ENCODE results near the gene ACVR1.
A peak's percentile ranks its signal among the peaks of the same experiment; 100 is the strongest.

ACVR1 gene

GRCh38 chr2:157837851-157838441 lies 38.2 kb downstream of the ACVR1 start:
- peak overlapping the region; percentile 67 for H3K4me3 Mint-ChIP-seq
- H3K4me1 Mint-ChIP-seq = peaks cover 54% of the 10 kb centered on the region
- peaks cover 9% of the 10 kb centered on the region for H3K36me3 Mint-ChIP-seq (ENCODE audit: low read depth)
- H3K27me3 Mint-ChIP-seq (ENCODE audit: low read depth, poor library complexity) = no peaks in the 10 kb centered on the region
- TF ChIP-seq CTCF (IDR thresholded peaks at IDR 0.05) = no peak
- DNase-seq = no peak
- H3K9me3 Mint-ChIP-seq = no peaks in the 10 kb centered on the region
- peak overlapping the region; percentile 62 for H3K27ac Mint-ChIP-seq

GRCh38 chr2:157836531-157836930 lies 39.6 kb downstream of the ACVR1 start:
- Mint-ChIP-seq H3K4me3 (no peak overlapping the region), H3K36me3 (ENCODE audit: low read depth) (peaks cover 9% of the 10 kb centered on the region), H3K9me3 (no peaks in the 10 kb centered on the region), H3K4me1 (peaks cover 54% of the 10 kb centered on the region), H3K27ac (peak overlapping the region; percentile 23), H3K27me3 (ENCODE audit: low read depth, poor library complexity) (no peaks in the 10 kb centered on the region)
- no peak for DNase-seq
- TF ChIP-seq CTCF (IDR thresholded peaks at IDR 0.05) = no peak

GRCh38 chr2:157835425-157835824 lies 40.7 kb downstream of the ACVR1 start:
- no peak for DNase-seq
- Mint-ChIP-seq H3K27ac (no peak overlapping the region), H3K27me3 (ENCODE audit: low read depth, poor library complexity) (no peaks in the 10 kb centered on the region)

GRCh38 chr2:157835006-157835405 lies 41.1 kb downstream of the ACVR1 start:
- Mint-ChIP-seq H3K27me3 (ENCODE audit: low read depth, poor library complexity) (no peaks in the 10 kb centered on the region), H3K27ac (no peak overlapping the region), H3K4me3 (no peak overlapping the region), H3K9me3 (no peaks in the 10 kb centered on the region), H3K36me3 (ENCODE audit: low read depth) (peaks cover 9% of the 10 kb centered on the region), H3K4me1 (peaks cover 39% of the 10 kb centered on the region)
- DNase-seq = no peak
- no peak for TF ChIP-seq CTCF (IDR thresholded peaks at IDR 0.05)

More at GRCh38 chr2:157835425-157835824, 40.7 kb downstream of the ACVR1 start:
- TF ChIP-seq CTCF (IDR thresholded peaks at IDR 0.05) = no peak
- H3K9me3 Mint-ChIP-seq = no peaks in the 10 kb centered on the region
- no peak overlapping the region for H3K4me3 Mint-ChIP-seq
- H3K36me3 Mint-ChIP-seq (ENCODE audit: low read depth) = peaks cover 9% of the 10 kb centered on the region
- peaks cover 44% of the 10 kb centered on the region for H3K4me1 Mint-ChIP-seq

DNA sequence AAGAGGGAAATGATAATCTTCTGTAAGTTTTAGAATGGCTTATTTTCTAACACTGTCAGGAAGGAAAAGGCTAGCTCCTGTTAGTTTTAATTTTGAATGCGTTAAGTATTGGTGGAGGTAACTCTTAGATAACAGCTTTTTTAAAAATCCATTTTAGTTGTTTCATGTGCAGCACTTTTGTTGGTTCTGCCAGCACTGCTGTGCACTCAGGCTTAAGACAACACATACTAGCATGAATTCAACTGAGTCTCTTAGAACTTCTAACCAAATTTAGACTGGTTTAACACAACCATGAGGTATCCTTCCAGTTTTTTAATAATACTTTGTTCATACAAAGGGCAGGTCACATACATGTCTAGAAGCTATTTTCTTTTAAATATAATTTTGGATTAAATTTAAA lies 42.4 kb downstream of the ACVR1 start:
- Mint-ChIP-seq H3K36me3 (ENCODE audit: low read depth) (peaks cover 17% of the 10 kb centered on the region), H3K4me1 (peaks cover 26% of the 10 kb centered on the region), H3K9me3 (no peaks in the 10 kb centered on the region), H3K27me3 (ENCODE audit: low read depth, poor library complexity) (no peaks in the 10 kb centered on the region), H3K4me3 (no peak overlapping the region), H3K27ac (no peak overlapping the region)
- DNase-seq = no peak
- no peak for TF ChIP-seq CTCF (IDR thresholded peaks at IDR 0.05)

GRCh38 chr2:157831573-157832315 lies 44.4 kb downstream of the ACVR1 start:
- Mint-ChIP-seq H3K36me3 (ENCODE audit: low read depth) (peaks cover 13% of the 10 kb centered on the region), H3K9me3 (no peaks in the 10 kb centered on the region), H3K4me1 (peaks cover 7% of the 10 kb centered on the region), H3K27ac (no peak overlapping the region), H3K27me3 (ENCODE audit: low read depth, poor library complexity) (no peaks in the 10 kb centered on the region), H3K4me3 (no peak overlapping the region)
- no peak for DNase-seq
- TF ChIP-seq CTCF (IDR thresholded peaks at IDR 0.05) = no peak
